ENCODE measurements around the gene GAPDHS.

Gene GAPDHS

DNA sequence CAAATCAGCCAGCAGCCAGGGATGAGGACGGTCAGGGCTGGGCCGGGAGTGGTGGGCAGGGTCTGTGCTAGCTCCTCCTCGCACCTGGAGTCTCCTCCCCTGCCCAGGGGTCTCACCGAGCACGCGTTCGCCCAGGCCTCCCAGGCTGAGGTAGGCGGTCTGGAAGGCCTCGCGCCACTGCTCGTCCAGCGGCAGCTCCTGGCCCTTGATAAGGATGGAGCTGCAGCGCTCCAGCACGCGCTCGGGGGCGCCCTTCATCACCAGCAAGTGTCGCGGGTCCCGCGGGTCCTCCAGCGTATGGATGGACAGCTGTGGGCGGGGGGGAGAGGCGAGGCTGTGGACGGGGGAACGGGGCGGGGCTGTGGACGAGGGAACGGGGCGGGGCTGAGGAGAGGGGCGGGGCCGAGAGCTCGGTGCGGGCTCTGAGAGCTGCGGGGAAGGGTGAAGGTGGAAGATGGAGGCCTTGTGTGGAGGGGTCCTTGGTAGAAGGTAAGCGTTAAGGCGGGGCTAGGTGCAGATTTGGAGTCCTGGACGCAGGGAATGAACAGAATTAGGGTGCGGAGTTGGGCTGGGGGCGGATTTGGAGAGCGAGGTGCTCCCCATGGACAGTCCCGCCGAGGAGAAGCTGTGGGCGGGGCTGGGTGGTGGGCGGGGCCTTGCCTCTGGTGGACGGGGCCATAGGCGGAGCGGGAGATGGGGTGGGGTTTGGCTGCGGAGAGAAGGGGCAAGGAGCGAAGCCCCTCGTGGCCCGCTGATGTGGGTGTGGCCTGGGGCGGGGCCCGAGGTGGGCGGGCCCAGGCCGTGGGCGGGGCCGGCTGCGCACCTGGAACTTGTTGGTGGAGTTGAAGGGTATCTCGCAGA, 24.5 kb downstream of the GAPDHS start:
- peak; percentile 86 for DNase-seq (ENCODE audit: low spot score)

DNA sequence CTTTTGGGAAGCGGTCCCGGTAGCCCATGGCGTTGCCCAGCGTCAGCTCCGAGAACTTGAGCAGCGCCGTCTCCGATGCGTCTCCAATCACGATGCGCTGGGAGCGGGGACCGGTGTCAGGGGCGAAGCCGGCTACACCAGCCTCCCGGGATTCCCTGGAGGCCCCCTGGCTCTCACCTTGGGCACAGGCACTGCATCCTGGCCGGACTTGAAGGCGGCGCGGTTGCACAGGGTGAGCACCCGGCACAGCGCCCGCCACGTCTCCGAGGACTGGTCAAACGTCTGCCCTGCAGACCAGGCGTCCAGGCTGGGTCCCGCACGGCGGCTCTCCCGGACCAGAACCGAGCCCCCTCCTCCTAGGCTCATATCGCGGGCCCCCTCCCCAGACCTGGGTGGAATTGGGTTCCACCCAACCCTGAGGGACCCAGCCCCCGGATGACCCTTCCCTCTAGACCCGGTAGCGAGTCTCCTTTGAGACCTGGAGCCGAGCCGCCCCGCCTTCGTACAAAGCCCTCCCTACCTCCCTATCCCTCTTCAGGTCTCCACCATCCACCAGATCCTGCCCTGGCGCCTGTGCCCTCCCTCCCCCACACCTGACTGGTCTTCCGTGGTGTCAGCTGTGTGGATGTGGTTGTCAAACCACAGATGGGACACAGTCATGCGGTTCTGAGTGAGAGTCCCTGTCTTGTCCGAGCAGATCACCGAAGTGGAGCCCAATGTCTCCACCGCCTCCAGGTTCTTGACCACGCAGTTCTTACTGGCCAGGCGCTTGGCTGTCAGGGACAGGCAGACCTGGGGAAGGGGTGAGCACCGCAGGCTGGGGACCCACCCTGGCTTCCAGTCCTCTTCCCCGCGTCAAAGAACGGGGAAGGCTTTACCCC, 25.4 kb downstream of the GAPDHS start:
- DNase-seq (ENCODE audit: low spot score): no peak

DNA sequence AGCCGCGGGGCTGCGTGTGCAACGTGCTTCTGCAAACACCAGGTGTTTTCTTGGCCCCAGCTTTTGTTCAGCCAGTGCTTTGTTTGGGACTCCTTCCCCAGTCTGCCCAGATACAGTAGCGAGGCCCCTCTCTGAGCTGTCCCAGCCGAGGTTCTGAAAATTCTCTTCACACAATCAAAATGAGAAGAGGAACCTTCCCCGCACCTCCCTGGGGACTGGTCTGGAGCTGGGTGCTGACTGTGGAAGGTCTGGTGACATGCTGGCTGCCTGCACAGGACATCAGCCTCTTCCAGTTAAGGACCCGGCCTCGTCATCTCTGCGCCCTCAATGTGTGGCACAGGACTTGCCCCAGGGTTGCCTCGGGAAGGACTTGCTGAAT, 26.0 kb downstream of the GAPDHS start:
- peak; percentile 67 for DNase-seq (ENCODE audit: low spot score)

DNA sequence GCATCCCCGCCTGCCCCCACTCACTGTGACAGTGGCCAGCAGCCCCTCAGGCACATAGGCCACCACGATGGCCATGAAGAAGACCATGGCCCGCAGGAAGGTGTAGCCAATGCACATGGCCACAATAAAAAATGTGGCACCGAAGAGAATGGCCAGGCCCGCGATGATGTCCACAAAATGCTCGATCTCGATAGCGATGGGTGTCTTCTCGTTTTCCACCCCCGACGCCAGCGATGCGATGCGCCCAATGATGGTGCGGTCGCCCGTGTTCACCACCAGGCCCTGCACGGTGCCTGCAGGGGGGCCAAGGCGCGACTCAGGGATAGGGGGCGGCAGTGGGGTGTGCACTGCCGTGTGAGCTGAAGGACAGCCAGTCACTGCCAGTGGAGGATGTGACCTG, 26.5 kb downstream of the GAPDHS start:
- DNase-seq (ENCODE audit: low spot score): no peak

DNA sequence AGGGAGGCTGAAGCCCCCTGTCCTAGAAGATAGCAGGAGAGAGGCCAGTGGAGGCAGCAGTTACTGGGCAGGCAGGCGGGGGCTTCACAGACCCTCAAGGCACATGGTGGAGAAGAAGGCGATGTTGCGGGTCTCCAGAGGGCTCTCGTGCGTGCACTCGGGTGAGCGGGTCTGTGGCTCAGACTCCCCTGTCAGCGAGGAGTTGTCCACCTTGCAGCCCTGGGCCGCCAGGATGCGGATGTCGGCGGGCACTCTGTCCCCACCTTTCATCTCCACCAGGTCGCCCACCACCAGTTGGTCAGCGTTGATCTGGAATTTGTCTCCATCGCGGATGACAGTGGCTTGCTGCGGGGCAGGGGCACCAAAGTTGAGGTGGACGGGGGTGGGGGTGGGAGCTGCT, 27.0 kb downstream of the GAPDHS start:
- DNase-seq (ENCODE audit: low spot score): no peak

DNA sequence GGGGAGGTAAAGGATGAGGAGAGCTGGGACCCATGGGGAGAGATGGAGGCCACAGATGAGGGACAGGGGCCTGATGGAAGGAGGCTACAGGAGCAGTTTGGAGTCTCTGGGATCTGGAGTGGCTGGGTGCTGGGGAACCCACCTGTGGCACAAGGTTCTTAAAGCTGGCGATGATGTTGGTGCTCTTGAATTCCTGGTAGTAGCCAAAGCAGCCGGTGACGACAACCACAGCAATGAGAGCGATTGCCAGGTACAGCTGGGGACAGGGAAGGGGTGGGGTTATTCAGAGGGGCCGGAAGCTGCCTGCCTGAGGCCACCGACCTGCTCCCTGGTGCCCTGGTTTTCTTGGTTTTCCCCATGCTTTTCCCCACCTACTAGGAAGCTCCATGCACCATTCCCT, 27.4 kb downstream of the GAPDHS start:
- no peak for DNase-seq (ENCODE audit: low spot score)

DNA sequence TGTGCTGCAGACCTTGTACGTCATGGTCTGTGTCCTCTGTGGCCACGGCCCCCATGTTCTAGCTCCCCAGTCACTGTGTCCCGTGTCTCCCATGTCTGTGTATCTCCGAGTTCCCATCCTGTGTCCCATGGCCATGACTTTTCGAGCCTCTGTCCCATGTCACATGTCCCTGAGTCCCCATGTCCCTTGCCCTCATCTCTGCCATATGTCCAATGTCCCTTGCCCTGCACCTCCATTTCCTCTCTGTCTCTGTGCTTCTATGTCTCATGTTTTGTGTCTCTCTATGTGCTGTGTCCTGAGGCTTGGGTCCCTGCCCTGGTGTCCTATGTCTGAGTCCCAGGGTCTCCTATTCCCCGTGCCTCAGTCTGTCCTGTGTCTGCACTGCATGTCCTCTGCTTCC, 28.2 kb downstream of the GAPDHS start:
- DNase-seq (ENCODE audit: low spot score): no peak

DNA sequence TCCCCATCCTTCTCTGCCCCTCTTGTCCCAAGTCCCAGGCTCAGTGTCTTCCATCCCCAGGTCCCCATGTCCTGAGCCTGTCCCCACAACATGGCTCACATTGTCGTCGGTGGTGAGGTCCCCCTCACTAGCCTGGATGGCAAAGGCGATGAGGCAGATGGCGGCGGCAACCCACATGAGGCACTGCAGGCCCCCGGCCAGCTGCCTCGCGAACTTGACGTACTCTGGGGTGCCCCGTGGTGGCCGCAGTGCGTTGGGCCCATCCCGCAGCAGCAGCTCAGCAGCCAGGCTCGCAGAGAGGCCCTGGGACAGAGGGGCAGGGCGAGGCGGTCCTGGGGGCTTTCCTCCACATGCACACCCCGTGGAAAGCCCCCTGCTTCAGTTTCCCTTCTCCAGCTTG, 29.1 kb downstream of the GAPDHS start:
- DNase-seq (ENCODE audit: low spot score): no peak

DNA sequence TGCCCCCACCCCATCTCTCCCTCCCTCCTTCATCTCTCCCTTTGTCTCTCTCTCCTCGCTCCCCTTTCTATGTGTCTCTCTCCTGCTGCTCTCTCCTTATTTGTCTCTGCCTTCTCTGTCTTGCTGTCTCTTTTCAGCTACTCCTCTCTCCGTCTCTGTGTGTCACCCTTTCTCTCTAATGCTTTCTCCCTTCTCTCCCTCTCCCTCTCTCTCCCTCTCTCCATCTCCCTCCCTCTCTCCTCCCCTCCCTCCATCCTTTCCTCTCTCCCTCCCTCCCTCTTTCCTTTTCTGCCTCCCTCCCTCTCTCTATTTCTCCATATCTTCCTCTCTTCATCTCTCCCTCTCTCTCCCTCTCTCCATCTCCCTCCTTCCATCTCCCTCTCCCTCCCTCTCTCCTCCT, 29.5 kb downstream of the GAPDHS start:
- no peak for DNase-seq (ENCODE audit: low spot score)

DNA sequence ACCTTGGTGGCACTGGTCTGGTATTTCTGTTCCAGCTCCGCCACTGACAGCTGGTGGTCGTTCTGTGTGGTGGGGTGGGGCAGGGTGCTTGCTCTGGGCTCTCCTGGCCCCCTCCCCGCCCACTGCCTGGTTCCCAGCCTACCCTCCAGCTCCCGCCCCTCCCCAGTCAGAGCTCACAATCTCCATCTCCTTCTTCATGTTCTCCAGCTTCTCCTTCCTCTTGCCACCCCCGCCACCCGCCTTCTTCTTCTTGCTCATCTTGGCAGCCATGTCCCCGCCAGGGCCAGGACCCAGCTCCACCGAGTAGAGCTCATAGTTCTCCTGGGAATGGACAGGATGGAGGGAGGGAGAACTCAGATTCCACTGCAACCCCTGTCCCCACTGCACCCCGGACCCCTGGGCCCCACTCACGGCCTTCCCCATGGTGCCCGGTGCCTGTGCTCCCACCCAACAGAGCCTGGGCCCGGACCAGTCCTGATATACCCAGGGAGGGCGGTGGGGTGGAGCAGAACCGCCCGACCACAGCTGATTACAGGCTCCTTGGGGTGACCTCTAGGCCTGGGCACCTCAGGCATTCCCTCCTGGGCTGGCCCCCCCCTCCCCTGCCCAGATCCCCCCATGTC, 30.1 kb downstream of the GAPDHS start, which contains the start of gene ATP4A:
Gene ATP4A, minus strand, starts transcription at position 452 of the 623 bp plus-strand sequence. Its CDS starts 29 bp downstream, at position 423.
- no peak for DNase-seq (ENCODE audit: low spot score)

DNA sequence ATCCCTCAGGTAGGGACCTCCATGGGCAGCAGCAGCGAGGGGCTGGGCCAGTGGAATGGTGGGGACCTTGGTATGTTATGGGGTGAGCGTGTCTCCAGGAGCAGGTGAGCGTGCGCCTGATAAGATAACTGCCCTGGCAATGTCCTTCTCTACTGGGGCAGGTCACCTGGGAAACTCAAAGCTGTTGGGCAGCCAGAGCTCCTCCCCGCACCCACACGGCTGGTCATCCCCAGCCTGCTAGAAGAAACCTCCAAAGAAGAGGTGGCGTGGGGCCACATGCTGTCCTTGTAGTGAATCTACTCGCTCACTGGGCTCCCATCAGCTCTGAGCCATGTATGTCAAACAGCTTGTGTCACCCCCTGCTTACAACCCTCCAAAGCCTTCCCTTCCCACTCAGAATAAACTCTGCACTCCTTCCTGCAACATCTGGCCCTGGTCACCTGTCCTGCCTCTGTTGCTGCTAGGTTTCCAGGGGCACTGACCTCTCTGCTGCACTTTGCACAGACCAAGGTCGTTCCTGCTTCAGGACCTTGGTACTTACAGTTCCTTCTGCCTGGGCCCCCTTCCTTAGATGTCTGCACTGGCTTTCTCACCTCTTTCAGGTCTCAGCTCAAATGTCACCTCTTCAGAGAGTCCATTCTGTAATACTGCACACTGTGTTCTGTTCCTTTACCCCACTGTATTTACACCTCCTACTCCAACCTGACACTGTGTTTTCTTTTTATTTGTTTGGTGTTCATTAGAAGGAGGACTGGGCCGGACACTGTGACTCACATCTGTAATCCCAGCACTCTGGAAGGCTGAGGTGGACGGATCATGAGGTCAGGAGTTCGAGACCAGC, 32.0 kb downstream of the GAPDHS start:
- no peak for DNase-seq (ENCODE audit: low spot score)

DNA sequence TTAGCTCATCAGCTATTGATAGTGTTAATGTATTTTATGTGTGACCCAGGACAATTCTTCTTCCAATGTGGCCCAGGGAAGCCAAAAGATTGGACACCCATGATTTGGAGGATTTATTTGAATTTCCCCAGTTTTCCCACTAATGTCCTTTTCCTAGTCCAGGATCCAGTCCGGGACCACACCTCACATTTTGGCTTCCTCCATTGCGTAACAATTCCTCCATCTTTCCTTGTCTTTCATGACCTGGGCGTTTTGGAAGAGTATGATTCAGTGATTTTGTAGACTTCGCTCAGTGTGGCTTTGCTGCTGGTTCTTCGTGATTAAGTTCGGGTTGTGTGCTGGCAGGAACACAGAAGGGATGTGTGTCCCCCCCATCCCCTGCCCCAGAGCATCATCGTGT, 33.5 kb downstream of the GAPDHS start:
- DNase-seq (ENCODE audit: low spot score): no peak

DNA sequence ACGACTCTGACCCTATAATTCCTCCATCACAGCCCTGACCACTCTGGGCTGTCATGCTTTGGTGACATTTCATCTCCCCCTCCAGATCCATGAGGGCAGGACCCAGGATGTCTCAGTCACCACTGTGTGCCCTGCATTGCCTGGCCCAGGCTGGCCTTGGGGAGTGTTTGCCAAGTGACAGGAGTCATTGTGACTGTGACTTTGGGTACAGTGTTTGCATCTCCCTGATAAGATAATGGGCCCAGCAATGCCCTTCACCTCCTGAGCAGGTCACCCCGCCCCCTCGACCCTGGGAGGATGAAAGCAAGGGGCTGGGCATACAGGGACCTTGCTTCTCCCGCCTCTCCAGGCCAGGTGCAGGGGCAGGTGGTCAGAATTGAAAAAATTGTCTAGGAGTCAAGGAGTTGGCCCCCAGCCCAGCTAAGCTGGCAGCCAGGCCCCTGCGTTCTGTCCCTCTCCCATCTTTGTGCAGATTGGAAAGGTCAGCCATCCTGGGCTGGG, 36.1 kb downstream of the GAPDHS start:
- DNase-seq (ENCODE audit: low spot score): no peak

DNA sequence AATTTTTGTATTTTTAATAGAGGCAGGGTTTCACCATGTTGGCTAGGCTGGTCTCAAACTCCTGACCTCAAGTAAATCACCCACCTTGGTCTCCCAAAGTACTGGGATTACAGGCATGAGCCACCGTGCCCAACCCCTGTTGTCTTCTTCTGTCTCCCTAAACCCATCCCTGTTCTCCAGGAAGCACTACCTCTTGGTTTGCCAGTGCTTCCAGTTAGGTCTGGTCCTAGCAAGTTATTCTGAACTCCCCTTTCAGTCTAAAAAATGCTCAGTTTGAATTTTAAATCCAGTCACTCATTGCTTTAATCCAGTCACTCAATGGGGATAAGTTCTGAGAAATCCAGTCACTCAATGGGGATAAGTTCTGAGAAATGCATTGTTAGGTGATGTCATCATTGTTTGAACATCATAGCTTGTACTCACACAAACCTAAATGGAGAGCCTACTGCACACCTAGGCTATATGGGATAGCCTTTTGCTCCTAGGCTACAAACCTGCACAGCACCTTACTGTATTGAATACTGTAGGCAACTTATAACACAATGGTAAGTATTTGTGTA, 38.2 kb downstream of the GAPDHS start:
- no peak for DNase-seq (ENCODE audit: low spot score)

DNA sequence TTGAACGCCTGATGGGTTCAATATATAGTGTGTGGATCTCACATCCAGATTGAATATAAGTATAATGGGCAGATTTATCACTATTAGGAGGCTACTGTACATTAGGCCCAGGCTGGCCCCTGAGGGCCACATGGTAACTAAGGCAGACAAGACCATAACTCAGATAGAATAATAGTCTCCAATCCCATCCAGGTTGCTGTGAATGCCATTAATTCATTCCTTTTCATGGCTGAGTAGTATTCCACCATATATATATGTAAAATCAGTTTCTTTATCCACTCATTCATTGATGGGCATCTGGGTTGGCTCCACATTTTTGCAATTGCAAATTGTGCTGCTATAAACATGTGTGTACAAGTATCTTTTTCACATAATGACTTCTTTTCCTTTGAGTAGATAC, 44.7 kb downstream of the GAPDHS start:
- no peak for DNase-seq (ENCODE audit: low spot score)

DNA sequence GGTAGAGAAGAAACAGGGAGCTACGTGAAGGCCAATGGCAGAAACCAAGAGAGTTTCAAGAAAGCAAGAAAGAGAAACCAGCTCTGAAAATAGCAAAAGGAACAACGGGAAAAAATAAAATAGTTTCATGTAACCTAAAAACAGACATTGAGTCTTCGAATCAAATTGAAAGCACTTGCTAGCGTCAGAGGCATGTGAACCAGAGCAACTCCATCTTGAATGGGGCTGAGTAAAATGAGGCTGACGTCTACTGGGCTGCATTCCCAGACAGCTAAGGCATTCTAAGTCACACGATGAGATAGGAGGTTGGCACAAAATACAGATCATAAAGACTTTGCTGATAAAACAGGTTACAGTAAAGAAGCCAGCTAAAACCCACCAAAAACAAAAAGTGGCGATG, 45.5 kb downstream of the GAPDHS start:
- no peak for DNase-seq (ENCODE audit: low spot score)

DNA sequence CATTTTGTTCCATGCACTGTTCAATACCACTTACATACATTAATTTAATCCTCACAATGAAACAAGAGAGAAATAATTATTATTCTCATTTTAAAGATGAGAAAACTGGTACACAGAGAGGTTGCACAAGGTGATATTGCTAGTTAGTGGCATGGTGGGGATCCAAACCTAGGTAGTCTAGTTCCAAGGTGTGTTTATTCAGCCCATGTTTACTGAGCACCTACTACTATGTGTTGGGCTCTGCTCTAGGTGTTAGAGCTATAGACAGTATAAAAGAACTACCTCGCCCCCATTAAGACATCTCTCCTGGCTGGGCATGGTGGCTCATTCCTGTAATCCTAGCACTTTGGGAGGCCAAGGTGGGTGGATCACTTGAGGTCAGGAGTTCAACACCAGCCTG, 49.5 kb downstream of the GAPDHS start:
- DNase-seq (ENCODE audit: low spot score): no peak

DNA sequence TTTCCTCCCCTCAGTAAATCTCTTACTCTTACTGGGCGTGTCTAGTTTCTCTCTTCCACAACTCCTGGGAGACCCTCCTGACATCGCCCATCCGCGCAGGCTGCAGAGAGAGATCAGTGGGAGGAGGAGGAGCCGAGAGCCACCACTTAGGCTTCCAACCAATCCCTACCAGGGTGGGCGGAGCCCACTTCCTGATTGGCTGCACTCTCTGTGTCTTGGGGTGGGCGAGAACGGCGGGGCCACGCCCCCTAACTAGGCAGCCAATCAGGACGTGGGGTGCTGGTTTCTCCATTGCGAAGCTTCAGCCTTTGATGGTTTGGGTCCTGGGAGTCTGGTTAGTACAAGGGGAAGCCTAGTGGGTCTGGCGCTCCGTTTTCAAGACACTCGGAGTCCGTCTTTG, 52.6 kb downstream of the GAPDHS start, which contains the start of gene PMIS2:
Gene PMIS2, plus strand, starts transcription at position 326 of the 400 bp plus-strand sequence. CDS start 87 bp downstream, outside the sequence.
- peak; percentile 93 for DNase-seq (ENCODE audit: low spot score)

DNA sequence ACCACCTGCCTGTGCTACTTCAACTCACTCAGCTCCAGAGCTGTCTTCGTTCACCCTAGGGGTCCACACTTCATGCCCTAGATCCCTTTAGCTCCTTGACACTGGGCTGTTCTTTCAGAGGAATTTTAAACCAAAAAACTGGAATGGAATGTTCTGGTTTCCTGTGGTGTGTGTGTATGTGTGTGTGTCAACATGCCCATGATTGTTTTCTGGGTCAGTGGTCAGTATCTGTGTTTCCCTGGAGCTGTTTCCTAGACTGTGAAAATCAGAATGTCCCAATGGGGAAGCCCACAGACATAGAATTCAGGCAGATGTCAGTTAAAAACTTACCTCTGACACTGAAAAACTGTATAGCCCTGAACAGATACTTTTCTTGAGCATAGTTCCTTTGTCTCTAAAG, 54.1 kb downstream of the GAPDHS start:
- no peak for DNase-seq (ENCODE audit: low spot score)

DNA sequence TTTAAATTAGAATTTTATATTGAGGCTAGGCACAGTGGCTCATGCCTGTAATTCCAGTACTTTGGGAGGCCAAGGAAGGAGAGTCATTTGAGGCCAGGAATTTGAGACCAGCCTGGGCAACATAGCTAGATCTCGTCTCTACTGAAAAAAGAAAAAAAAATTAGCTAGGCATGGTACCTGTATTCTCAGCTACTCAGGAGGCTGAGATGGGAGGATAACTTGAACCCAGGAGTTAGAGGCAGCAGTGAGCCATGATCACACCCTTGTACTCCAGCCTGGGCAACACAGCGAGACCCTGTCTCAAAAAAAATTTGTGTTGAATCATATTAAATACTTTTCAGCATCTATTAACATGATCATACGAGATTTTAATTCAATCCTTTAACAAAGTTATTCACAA, 57.6 kb downstream of the GAPDHS start:
- DNase-seq (ENCODE audit: low spot score): no peak

DNA sequence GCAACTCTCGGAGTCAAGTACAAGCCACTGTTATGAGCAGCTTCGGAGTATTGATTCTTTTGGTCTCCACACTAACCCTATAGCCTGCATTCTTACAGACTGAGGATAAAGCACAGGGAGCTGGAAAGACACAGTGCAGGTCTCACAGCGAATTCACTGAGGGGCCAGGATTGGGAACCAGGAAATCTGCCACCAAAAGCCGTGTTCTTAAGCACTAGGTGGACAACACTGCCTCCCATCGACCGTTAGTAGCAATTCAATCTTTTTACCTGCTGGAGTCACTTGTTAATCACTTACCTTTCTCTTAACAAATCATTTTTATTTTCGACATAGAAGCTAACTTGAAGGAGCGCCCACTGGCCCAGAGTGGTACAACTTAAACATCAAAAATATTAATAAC, 59.0 kb downstream of the GAPDHS start:
- DNase-seq (ENCODE audit: low spot score): peak; percentile 49
